Astrocyte of the spinal cord (primary cell): Measurements from ENCODE around the gene FOXK2.
"Not testable (repeated sequence)": the region's sequence is repeated elsewhere in the genome, so short reads cannot be mapped to it uniquely, and the experiment has no call there.

Source experiments
- DNase-seq: peaks from one replicate; pipeline ENCODE4 v3.0.0; 2011; ENCODE audit warnings: low read depth, low spot score
- H3K4me3 ChIP-seq: 2 replicates; pipeline ENCODE4 v1.5.1; 2011; ENCODE audit warnings: low read depth, mild to moderate bottlenecking, low read length, moderate library complexity
- CTCF ChIP-seq: IDR thresholded peaks from 2 replicates; pipeline ENCODE4 v1.5.1; 2012; ENCODE audit warnings: low read depth, mild to moderate bottlenecking, low read length, inconsistent platforms
- in situ Hi-C: cut with HindIII; loops from 2 replicates; pipeline ENCODE4 v1.10.0; 2017; ENCODE audit warnings: low sequenced_read_pairs

Gene FOXK2

GRCh38 chr17:82583720-82584234, 64.2 kb downstream of the FOXK2 start:
- in situ Hi-C loops: no loop called here
- DNase-seq: no peak
- H3K4me3 ChIP-seq: no peak overlapping the region
- no peak for TF ChIP-seq CTCF

DNA sequence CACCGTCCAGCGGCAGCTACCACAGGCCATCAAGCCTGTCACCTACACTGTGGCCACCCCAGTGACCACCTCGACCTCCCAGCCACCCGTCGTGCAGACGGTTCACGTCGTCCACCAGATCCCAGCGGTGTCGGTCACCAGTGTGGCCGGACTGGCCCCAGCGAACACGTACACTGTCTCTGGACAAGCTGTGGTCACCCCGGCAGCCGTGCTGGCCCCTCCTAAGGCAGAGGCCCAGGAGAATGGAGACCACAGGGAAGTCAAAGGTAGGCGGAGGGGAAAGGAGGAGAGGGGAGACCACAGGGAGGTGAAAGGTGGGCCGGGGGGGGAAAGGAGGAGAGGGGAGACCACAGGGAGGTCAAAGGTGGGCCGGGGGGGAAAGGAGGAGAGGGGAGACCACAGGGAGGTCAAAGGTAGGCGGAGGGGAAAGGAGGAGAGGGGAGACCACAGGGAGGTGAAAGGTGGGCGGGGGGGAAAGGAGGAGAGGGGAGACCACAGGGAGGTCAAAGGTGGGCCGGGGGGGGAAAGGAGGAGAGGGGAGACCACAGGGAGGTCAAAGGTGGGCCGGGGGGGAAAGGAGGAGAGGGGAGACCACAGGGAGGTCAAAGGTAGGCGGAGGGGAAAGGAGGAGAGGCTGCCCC, 66.5 kb downstream of the FOXK2 start:
- in situ Hi-C loops, H3K4me3 ChIP-seq: not testable (repeated sequence)
- DNase-seq: peak; percentile 54

DNA sequence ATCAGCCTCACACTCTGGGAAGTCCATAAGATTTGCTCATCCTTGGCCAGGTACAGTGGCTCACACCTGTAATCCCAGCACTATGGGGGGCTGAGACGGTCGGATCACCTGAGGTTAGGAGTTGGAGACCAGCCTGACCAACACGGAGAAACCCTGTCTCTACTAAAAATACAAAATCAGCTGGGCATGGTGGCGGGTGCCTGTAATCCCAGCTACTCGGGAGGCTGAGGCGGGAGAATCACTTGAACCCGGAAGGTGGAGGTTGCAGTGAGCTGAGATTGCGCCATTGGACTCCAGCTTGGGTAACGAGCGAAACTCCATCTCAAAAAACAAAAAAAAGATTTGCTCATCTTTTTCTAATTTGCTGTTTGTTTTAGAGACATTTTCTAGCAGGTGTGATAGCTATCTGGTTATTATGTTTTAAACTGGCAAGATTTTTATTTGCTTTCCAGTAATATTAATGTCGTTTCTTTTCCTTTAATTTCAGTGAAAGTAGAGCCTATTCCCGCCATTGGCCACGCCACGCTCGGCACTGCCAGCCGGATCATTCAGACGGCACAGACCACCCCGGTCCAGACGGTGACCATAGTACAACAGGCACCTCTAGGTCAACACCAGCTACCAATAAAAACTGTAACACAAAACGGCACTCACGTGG, 67.2 kb downstream of the FOXK2 start:
- no peak for DNase-seq
- TF ChIP-seq CTCF: no peak
- no peak overlapping the region for H3K4me3 ChIP-seq
- in situ Hi-C loops: no loop called here

DNA sequence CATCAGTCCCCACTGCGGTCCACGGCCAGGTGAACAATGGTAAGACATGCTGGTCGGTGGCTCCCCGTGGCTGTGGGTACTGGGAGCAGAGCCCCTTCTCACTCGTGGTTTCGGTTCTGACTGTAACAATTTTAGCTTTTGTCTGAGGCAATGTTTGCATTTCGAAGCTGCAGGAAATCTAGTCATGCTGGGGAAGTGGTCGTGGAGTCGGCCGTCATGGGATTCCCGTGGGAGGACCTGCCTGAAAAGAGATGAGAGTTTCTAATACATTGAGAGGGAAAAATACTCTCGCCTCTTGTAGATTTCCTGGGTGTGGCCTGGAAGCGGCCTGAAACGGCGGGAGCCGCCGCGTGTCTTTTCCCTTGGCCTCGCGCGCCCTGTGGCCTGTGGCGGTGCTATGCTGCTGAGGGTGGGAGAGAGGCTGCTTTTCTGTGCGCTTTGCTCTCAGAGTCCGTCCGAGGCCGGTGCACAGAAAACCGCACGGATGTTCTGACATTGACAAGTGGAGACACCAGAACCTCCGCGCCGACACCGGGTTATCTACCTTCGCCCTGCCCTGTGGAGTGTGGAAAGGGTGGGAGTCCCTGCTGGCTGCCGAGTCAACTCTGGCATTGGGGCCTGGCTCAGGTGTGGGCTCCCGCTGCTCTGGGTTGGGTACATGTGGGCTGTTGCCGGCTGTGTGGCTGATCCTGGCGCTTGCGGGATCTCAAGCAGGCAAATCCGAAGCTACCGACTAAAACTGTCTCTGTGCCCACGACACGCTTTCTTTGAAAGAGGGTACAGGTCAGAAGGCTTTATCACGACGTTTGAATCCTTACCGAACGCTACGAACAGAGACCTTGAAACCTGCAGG, 67.9 kb downstream of the FOXK2 start:
- in situ Hi-C loops: no loop called here
- TF ChIP-seq CTCF: no peak
- H3K4me3 ChIP-seq: no peak overlapping the region
- DNase-seq: no peak

- no peak for DNase-seq
- in situ Hi-C loops: no loop called here
- TF ChIP-seq CTCF: no peak
- no peak overlapping the region for H3K4me3 ChIP-seq
Observed at GRCh38 chr17:82588266-82589175, 69.0 kb downstream of the FOXK2 start.

GRCh38 chr17:82589851-82590180, 70.3 kb downstream of the FOXK2 start:
- H3K4me3 ChIP-seq: no peak overlapping the region
- TF ChIP-seq CTCF: no peak
- in situ Hi-C loops: no loop called here
- no peak for DNase-seq
